HepG2 (cell line): ENCODE data around the gene GRID1. TPM values are rescaled to one million over a fixed set of nuclear protein-coding genes. Genes with fewer than 3 reads are reported as not detected.

Experiments
- ATAC-seq: fragments of 200-7000 bp; cut with Tn5 transposase; 3 replicates; pipeline ENCODE4 v1.9.1; 2020; ENCODE audit warnings: mild to moderate bottlenecking, moderate library complexity
- BruUV-seq: library from RNA; stranded (reverse); fragments of 400-500 nt; replicated peaks from 2 replicates; lab custom pipeline; 2021; lab: Mats Ljungman, UMichigan
- CTCF ChIA-PET: fragments of 300-600 bp; formaldehyde crosslinking; extraction: SDS; loops from one replicate; lab custom pipeline; 2021; ENCODE audit warnings: low total read pairs, inconsistent platforms, low intra/inter-chr PET ratio; lab: Yijun Ruan, JAX
- POLR2A ChIA-PET: fragments of 350-600 bp; sonication (Branson Sonifier 250); formaldehyde crosslinking; loops from one replicate; lab custom pipeline; 2020; ENCODE audit warnings: antibody characterized with exemption, inconsistent platforms; lab: Yijun Ruan, JAX
- DNase-seq: peaks from one replicate; pipeline ENCODE4 v3.0.0-alpha.2; 2015; ENCODE audit warnings: low spot score
- FAIRE-seq: peaks from 3 replicates; lab custom pipeline; 2011; peaks lifted over from hg19 to GRCh38; lab: Jason Lieb, UNC
- H2AFZ ChIP-seq: one replicate; pipeline ENCODE4 v1.6.1; 2011; ENCODE audit warnings: low read length, inconsistent platforms
- H3K27ac ChIP-seq: fragments of 300-600 bp; 3 replicates; pipeline ENCODE4 v1.8.0; 2011; ENCODE audit warnings: mixed run types, mild to moderate bottlenecking, mixed read lengths, low read length, inconsistent platforms; ENCODE audit not compliant: insufficient read depth; ENCODE audit errors: extremely low read length
- H3K27me3 ChIP-seq, 2 experiments: fragments of 200-600 bp in 1 of 2; 2 replicates in 1 of 2; 3 replicates in 1 of 2; pipeline versions ENCODE4 v1.6.0 to v1.8.0; 2011; ENCODE audit warnings: low read length in 2 of 2, mild to moderate bottlenecking in 2 of 2, moderate library complexity in 2 of 2, inconsistent platforms in 1 of 2; ENCODE audit not compliant: insufficient read depth in 2 of 2, control insufficient read depth in 1 of 2
- H3K36me3 ChIP-seq, 2 experiments: fragments of 200-600 bp in 1 of 2; replicated peaks in 1 of 2; 2 replicates in 1 of 2; 3 replicates in 1 of 2; pipeline versions ENCODE4 v1.5.1 to v1.8.0; 2011; ENCODE audit warnings: low read length in 2 of 2, inconsistent platforms in 1 of 2; ENCODE audit not compliant: insufficient read depth in 2 of 2, control insufficient read depth in 1 of 2
- H3K4me1 ChIP-seq: 2 replicates; pipeline ENCODE4 v1.5.1; 2012; ENCODE audit warnings: low read length, inconsistent platforms; ENCODE audit not compliant: insufficient read depth
- H3K4me2 ChIP-seq: 2 replicates; pipeline ENCODE4 v1.6.0; 2011; ENCODE audit warnings: low read depth, low read length, inconsistent platforms
- H3K4me3 ChIP-seq, 3 experiments: fragments of 200-600 bp in 1 of 3; sonication (generic), shearing (Covaris generic) in 1 of 3; replicated peaks in 1 of 3; 2 replicates each; pipeline ENCODE4 v1.5.1; 2011 to 2016; ENCODE audit warnings: low read length in 3 of 3, inconsistent platforms in 2 of 3, low read depth in 2 of 3, mild to moderate bottlenecking in 2 of 3, control low read depth in 1 of 3, mixed read lengths in 1 of 3; ENCODE audit not compliant: insufficient read depth in 1 of 3
- H3K79me2 ChIP-seq: one replicate; pipeline ENCODE4 v1.6.1; 2011; ENCODE audit warnings: low read length, inconsistent platforms; ENCODE audit not compliant: insufficient read depth
- H3K9ac ChIP-seq: 2 replicates; pipeline ENCODE4 v1.6.0; 2011; ENCODE audit warnings: mild to moderate bottlenecking, low read depth, low read length, inconsistent platforms; ENCODE audit not compliant: insufficient read depth
- H3K9me3 ChIP-seq: 2 replicates; pipeline ENCODE4 v1.5.1; 2012; ENCODE audit warnings: mild to moderate bottlenecking, low read length
- H4K20me1 ChIP-seq: 2 replicates; pipeline ENCODE4 v1.6.0; 2011; ENCODE audit warnings: inconsistent platforms, mild to moderate bottlenecking, low read length, moderate library complexity; ENCODE audit not compliant: insufficient read depth
- ARID5B ChIP-seq: IDR thresholded peaks from 2 replicates; pipeline ENCODE4 v1.4.0; 2020; ENCODE audit warnings: mild to moderate bottlenecking, missing genetic modification reagents
- FOSL2 ChIP-seq: sonication (generic); formaldehyde crosslinking; IDR thresholded peaks from 2 replicates; pipeline ENCODE4 v1.4.0; 2020; ENCODE audit warnings: missing genetic modification reagents
- HMG20A ChIP-seq: IDR thresholded peaks from 2 replicates; pipeline ENCODE4 v1.6.1; 2016; ENCODE audit warnings: borderline replicate concordance
- PRDM15 ChIP-seq: sonication (generic); formaldehyde crosslinking; IDR thresholded peaks from 2 replicates; pipeline ENCODE4 v1.4.0; 2020; ENCODE audit warnings: missing genetic modification reagents
- ZBTB46 ChIP-seq: sonication (generic); formaldehyde crosslinking; IDR thresholded peaks from 2 replicates; pipeline ENCODE4 v1.4.0; 2020; ENCODE audit warnings: mild to moderate bottlenecking, missing genetic modification reagents, borderline replicate concordance
- ZEB1 ChIP-seq: IDR thresholded peaks from 2 replicates; pipeline ENCODE4 v1.6.1; 2012; ENCODE audit warnings: mild to moderate bottlenecking, low read depth, inconsistent platforms; ENCODE audit not compliant: insufficient replicate concordance
- ZMYM4 ChIP-seq: sonication (generic); formaldehyde crosslinking; IDR thresholded peaks from 2 replicates; pipeline ENCODE4 v1.8.1; 2023; ENCODE audit warnings: mild to moderate bottlenecking, missing genetic modification reagents
- ZNF225 ChIP-seq: sonication (generic); formaldehyde crosslinking; IDR thresholded peaks from 2 replicates; pipeline ENCODE4 v1.4.0; 2020; ENCODE audit warnings: mild to moderate bottlenecking, missing genetic modification reagents
- ZNF468 ChIP-seq: sonication (generic); formaldehyde crosslinking; IDR thresholded peaks from 2 replicates; pipeline ENCODE4 v1.8.0; 2022; ENCODE audit warnings: mild to moderate bottlenecking, moderate library complexity, missing genetic modification reagents
- ZNF547 ChIP-seq: sonication (generic); formaldehyde crosslinking; IDR thresholded peaks from 2 replicates; pipeline ENCODE4 v1.5.1; 2020; ENCODE audit warnings: mild to moderate bottlenecking, missing genetic modification reagents
- WGBS: methylation state at CpG from one replicate; pipeline ENCODE4 v1.1.6; 2017; ENCODE audit warnings: low lambda C conversion rate; 5-methylcytosine and 5-hydroxymethylcytosine counted together
- in situ Hi-C: cut with HindIII; loops from 2 replicates; pipeline ENCODE4 v1.10.0; 2017; ENCODE audit warnings: low pct_unique_long_range_greater_than_20kb; ENCODE audit not compliant: extremely low pct_ligation_motif_present
- intact Hi-C: fragments of 100-400 bp; cut with micrococcal nuclease; formaldehyde crosslinking; loops from one replicate; pipeline ENCODE4 v1.10.0; 2022; ENCODE audit not compliant: unreplicated experiment
- polyA plus RNA-seq, 8 experiments: library from polyadenylated mRNA; depleted of rRNA in 3 of 8; stranded (reverse) in 7 of 8; unstranded in 1 of 8; fragments of >200 nt; fragmentation: Illumina TruSeq in 4 of 8; extraction: Trizol in 4 of 8; gene quantifications; 2 replicates each; pipeline versions ENCODE4 v1.2.1 to v1.2.3, GENCODE V29; 2011 to 2016; ENCODE audit warnings: low read depth in 4 of 8, missing spikeins in 1 of 8, mixed read lengths in 1 of 8; ENCODE audit not compliant: insufficient read depth in 1 of 8
- total RNA-seq, 5 experiments: library from RNA; depleted of rRNA; stranded (reverse); fragments of >200 nt; fragmentation: Illumina TruSeq; extraction: Trizol; gene quantifications; 2 replicates each; pipeline ENCODE4 v1.2.3, GENCODE V29; 2016; ENCODE audit warnings: low read depth in 1 of 5

Gene GRID1
- total and polyA plus RNA-seq, 2 of the 13 experiments (the other 11 are each of a cell fraction or from before 2014, with no cell fraction given): 0.05 TPM; not detected in 1

GRCh38 chr10:86200867-86201266, 165.7 kb downstream of the GRID1 start:
- no peak for ATAC-seq
- BruUV-seq: no TSS peak
- 0% methylated on average over 1 of the region's 1 CpG for WGBS
- Histone ChIP-seq H2AFZ (no peak overlapping the region), H3K4me3 (no peak overlapping the region), H3K27ac (no peak overlapping the region), H3K9ac (no peak overlapping the region), H4K20me1 (no peaks in the 10 kb centered on the region), H3K4me1 (no peaks in the 10 kb centered on the region), H3K4me2 (no peak overlapping the region), H3K9me3 (no peaks in the 10 kb centered on the region), H3K27me3 (peaks cover 3 to 24% of the 10 kb centered on the region in 2 experiments; a peak in 3 of 5 replicates), H3K79me2 (no peaks in the 10 kb centered on the region), H3K36me3 (no peaks in the 10 kb centered on the region)
- intact Hi-C loops (no loop called here), in situ Hi-C loops (no loop called here)
- CTCF ChIA-PET: no interaction called here
- no peak for TF ChIP-seq ZBTB46 (CRISPR knock-in tag)
- TF ChIP-seq FOSL2: no peak
- no peak for TF ChIP-seq ZNF225 (CRISPR knock-in tag)
- POLR2A ChIA-PET: no interaction called here
- FAIRE-seq: no peak
- no peak for DNase-seq

- ATAC-seq (no peak), DNase-seq (no peak), FAIRE-seq (no peak)
- intact Hi-C loops: no loop called here
- Histone ChIP-seq H3K27ac (no peak overlapping the region), H3K79me2 (no peaks in the 10 kb centered on the region), H4K20me1 (no peaks in the 10 kb centered on the region), H3K4me2 (no peak overlapping the region), H2AFZ (no peak overlapping the region), H3K4me1 (no peaks in the 10 kb centered on the region), H3K9ac (no peak overlapping the region), H3K27me3 (peaks cover 3 to 28% of the 10 kb centered on the region in 2 experiments; a peak in 3 of 5 replicates), H3K9me3 (no peaks in the 10 kb centered on the region), H3K4me3 (no peak overlapping the region), H3K36me3 (no peaks in the 10 kb centered on the region)
- WGBS: 17% methylated on average over 1 of the region's 1 CpG
- BruUV-seq: no TSS peak
- POLR2A ChIA-PET: no interaction called here
- CTCF ChIA-PET: no interaction called here
- in situ Hi-C loops: no loop called here
- TF ChIP-seq PRDM15 (CRISPR knock-in tag) (no peak), HMG20A (CRISPR knock-in tag) (no peak), ZNF547 (CRISPR knock-in tag) (no peak), ARID5B (no peak), ZMYM4 (no peak), ZEB1 (no peak), ZNF468 (no peak)
Measured at GRCh38 chr10:86200269-86200668, 166.3 kb downstream of the GRID1 start.
